VCaP (cell line): ENCODE results near the gene MGAT4B.
A peak's percentile ranks its signal among the peaks of the same experiment; 100 is the strongest.

Experiments used
- H3K27ac ChIP-seq: fragments of 450-650 bp; 2 replicates; pipeline ENCODE4 v1.5.1; 2017
- CTCF ChIP-seq: fragments of 450-650 bp; conservative IDR thresholded peaks from 2 replicates; pipeline ENCODE4 v1.5.1; 2017; ENCODE audit warnings: mild to moderate bottlenecking, moderate library complexity

The MGAT4B gene

GRCh38 chr5:179819296-179820126 lies 12.8 kb upstream of the MGAT4B start:
- TF ChIP-seq CTCF: no peak
- peak overlapping the region; percentile 100 for H3K27ac ChIP-seq

- no peak overlapping the region for H3K27ac ChIP-seq
- TF ChIP-seq CTCF: no peak
Measured at GRCh38 chr5:179818746-179819295, 12.2 kb upstream of the MGAT4B start.

- TF ChIP-seq CTCF: no peak
- H3K27ac ChIP-seq: no peak overlapping the region
Measured at GRCh38 chr5:179817890-179818745, 11.5 kb upstream of the MGAT4B start.

DNA sequence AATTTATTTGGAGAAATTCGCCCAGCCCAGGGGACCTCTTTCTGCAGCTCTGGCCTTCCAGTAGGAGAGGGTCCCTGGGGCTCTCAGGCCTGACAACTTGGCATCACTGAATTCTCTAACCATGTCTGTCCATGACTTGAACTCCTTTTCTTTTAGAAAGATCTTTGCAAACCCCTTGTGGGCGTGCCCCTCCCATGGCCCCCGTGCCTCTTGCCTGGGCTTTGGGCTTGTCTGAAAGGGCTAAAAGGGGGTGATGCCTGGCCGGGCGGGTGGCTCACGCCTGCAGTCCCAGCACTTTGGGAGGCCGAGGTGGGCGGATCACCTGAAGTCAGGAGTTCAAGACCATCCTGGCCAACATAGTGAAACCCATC lies 10.8 kb upstream of the MGAT4B start:
- TF ChIP-seq CTCF: no peak
- H3K27ac ChIP-seq: no peak overlapping the region

DNA sequence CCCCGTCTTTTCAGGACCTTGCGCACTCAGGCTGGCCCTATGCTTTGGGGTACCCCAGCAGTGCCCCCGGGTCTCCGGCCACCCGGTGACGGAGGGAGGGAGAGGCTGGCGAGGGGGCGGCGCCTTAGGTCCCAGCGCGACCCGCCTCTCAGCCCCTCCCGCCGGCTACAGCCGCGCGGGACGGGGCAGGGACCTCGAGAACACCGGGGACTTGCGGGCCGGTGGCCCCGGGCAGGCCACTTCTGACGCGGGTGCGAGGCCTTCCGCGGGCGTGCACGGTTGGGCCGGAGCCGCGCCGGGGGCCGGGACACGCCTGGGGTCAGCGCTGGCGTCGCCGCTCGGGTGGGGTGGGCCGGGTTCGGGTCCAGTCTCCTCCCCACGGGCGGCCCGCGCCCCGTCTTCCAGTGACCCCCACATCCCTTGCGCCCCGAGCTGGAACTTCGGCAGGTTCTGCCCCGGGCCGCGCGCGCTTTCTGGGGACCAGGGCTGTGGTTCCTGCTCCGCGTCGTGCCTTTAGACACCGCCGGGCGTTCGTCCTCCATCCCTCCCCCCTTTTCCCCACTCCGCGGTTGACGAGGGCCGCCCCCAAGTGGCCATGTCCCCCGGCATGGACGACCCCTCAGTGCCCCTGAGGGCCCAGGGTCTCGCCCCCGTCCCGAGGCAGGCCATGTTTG lies 10.3 kb upstream of the MGAT4B start:
- no peak overlapping the region; the same call in 1 of the 2 replicates for H3K27ac ChIP-seq

DNA sequence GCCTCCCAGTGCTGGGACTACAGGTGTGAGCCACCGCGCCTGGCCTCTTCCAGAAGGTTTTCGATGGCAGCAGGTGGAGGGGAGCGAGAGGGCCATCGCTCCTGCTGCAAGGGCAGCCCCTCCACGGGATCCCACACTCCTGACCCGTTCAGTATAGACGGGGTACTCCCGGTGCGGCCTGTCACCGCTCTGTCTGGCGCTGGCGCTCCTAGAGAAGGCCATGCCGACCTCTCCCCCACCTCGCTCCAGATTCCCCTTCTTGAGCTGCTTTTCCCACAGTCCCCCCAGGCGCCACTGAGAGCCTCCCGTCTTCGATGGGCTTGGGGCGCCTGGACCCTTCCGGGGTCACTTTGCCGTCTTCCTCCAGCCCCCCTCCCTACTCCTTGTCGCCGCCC lies 9.7 kb upstream of the MGAT4B start:
- no peak for TF ChIP-seq CTCF
- H3K27ac ChIP-seq: no peak overlapping the region; the same call in 1 of the 2 replicates

More for the DNA sequence above, 10.3 kb upstream of the MGAT4B start:
- no peak for TF ChIP-seq CTCF
